ENCODE data around the gene IQGAP2.
A peak's percentile ranks its signal among the peaks of the same experiment; 100 is the strongest.
"Not testable (repeated sequence)": the region's sequence is repeated elsewhere in the genome, so short reads cannot be mapped to it uniquely, and the experiment has no call there.

IQGAP2 gene

GRCh38 chr5:76582230-76583162 lies 179.4 kb downstream of the IQGAP2 start:
- DNase-seq = peak; percentile 37

- no peak for DNase-seq
Measured at GRCh38 chr5:76583163-76584047, 180.3 kb downstream of the IQGAP2 start.

- no peak for DNase-seq
Measured at GRCh38 chr5:76585783-76586217, 182.7 kb downstream of the IQGAP2 start.

GRCh38 chr5:76586531-76586930 lies 183.4 kb downstream of the IQGAP2 start:
- DNase-seq = no peak

- DNase-seq = no peak
Measured at GRCh38 chr5:76590027-76590426, 186.9 kb downstream of the IQGAP2 start.

- DNase-seq = no peak
Measured at GRCh38 chr5:76591366-76591765, 188.3 kb downstream of the IQGAP2 start.

GRCh38 chr5:76592692-76593091 lies 189.6 kb downstream of the IQGAP2 start:
- DNase-seq = no peak

GRCh38 chr5:76594107-76594506 lies 191.0 kb downstream of the IQGAP2 start:
- DNase-seq = no peak

GRCh38 chr5:76595755-76596481 lies 192.8 kb downstream of the IQGAP2 start:
- no peak for DNase-seq

GRCh38 chr5:76598531-76598930 lies 195.4 kb downstream of the IQGAP2 start:
- no peak for DNase-seq

- DNase-seq = no peak
Measured at GRCh38 chr5:76600716-76601115, 197.6 kb downstream of the IQGAP2 start.

- no peak for DNase-seq
Measured at GRCh38 chr5:76601470-76601869, 198.4 kb downstream of the IQGAP2 start.

- no peak for DNase-seq
Measured at GRCh38 chr5:76602094-76602726, 199.1 kb downstream of the IQGAP2 start.

- not testable (repeated sequence) for DNase-seq
Measured at GRCh38 chr5:76603991-76604390, 200.9 kb downstream of the IQGAP2 start.

GRCh38 chr5:76604838-76605237 lies 201.8 kb downstream of the IQGAP2 start:
- no peak for DNase-seq

- no peak for DNase-seq
Measured at GRCh38 chr5:76606701-76607100, 203.6 kb downstream of the IQGAP2 start.

GRCh38 chr5:76607353-76607871 lies 204.3 kb downstream of the IQGAP2 start:
- no peak for DNase-seq

- DNase-seq = no peak
Measured at GRCh38 chr5:76608833-76609232, 205.7 kb downstream of the IQGAP2 start.

- DNase-seq = no peak
Measured at GRCh38 chr5:76610196-76610595, 207.1 kb downstream of the IQGAP2 start.

GRCh38 chr5:76612942-76613341 lies 209.9 kb downstream of the IQGAP2 start:
- DNase-seq = no peak

GRCh38 chr5:76615759-76616158 lies 212.7 kb downstream of the IQGAP2 start:
- no peak for DNase-seq

GRCh38 chr5:76616206-76616605 lies 213.1 kb downstream of the IQGAP2 start:
- no peak for DNase-seq

Data from stimulated activated CD8-positive, alpha-beta memory T cell treated with anti-CD3 and anti-CD28 coated beads, Interleukin-4, amount 100 ng/mL, for 48 hours (primary cell).